ENCODE measurements around the gene PBLD. TPM values are rescaled to one million over a fixed set of nuclear protein-coding genes. Genes with fewer than 3 reads are reported as not detected.

The PBLD gene
- 10 to 100 TPM in 2 of 12 donors, 1 to 10 TPM in 9, not detected in 1; 5.2 to 17.3 (median 8.0) TPM for polyA plus RNA-seq (ENCODE audit: insufficient read length in 12 of 12)
- long read RNA-seq, donor 1, partial matches to known transcripts = 276 of 336 reads
- long read RNA-seq, donor 1, other reads (novel, unspliced or antisense) = 58 of 336 reads
- long read RNA-seq, donor 2 = 0 reads
- long read RNA-seq, donor 3, partial matches to known transcripts = 34 of 54 reads
- long read RNA-seq, donor 3, other reads (novel, unspliced or antisense) = 20 of 54 reads
- long read RNA-seq, donor 4 = 0 reads
- long read RNA-seq, donor 5 = 0 reads
- long read RNA-seq, donor 6, partial matches to known transcripts = 0 of 1 reads
- long read RNA-seq, donor 6, other reads (novel, unspliced or antisense) = 0 of 1 reads
- long read RNA-seq, donor 7 = 0 reads
- long read RNA-seq, donor 8, partial matches to known transcripts = 0 of 1 reads
- long read RNA-seq, donor 8, other reads (novel, unspliced or antisense) = 0 of 1 reads
- long read RNA-seq, donor 9 = 0 reads
- long read RNA-seq, donor 10, partial matches to known transcripts = 35 of 100 reads
- long read RNA-seq, donor 10, other reads (novel, unspliced or antisense) = 64 of 100 reads
- long read RNA-seq, donor 11, partial matches to known transcripts = 5 of 5 reads
- long read RNA-seq, donor 11, other reads (novel, unspliced or antisense) = 0 of 5 reads

- DNase-seq = peak; percentile 86
These were observed at the start of gene PBLD for GRCh38 chr10:68332259-68333057. TSS of gene PBLD (minus strand) at chr10:68332928. CDS start at chr10:68306844, 26,084 bp downstream.

- no peak for DNase-seq
These were observed 38.9 kb upstream of the PBLD start for GRCh38 chr10:68371604-68372003.

GRCh38 chr10:68367121-68367520, 34.4 kb upstream of the PBLD start:
- DNase-seq = no peak

- DNase-seq = no peak
These were observed 33.9 kb upstream of the PBLD start for GRCh38 chr10:68366600-68366999.

GRCh38 chr10:68365611-68366010, 32.9 kb upstream of the PBLD start:
- no peak for DNase-seq

GRCh38 chr10:68364101-68364886, 31.6 kb upstream of the PBLD start:
- DNase-seq = peak; percentile 11

- DNase-seq = no peak
These were observed 29.9 kb upstream of the PBLD start for GRCh38 chr10:68362590-68362989.

GRCh38 chr10:68359189-68359588, 26.5 kb upstream of the PBLD start:
- DNase-seq = no peak

GRCh38 chr10:68353537-68353936, 20.8 kb upstream of the PBLD start:
- no peak for DNase-seq

GRCh38 chr10:68348265-68348741, 15.6 kb upstream of the PBLD start:
- no peak for DNase-seq

- no peak for DNase-seq
These were observed 14.0 kb upstream of the PBLD start for GRCh38 chr10:68346774-68347173.

- no peak for DNase-seq
These were observed 12.9 kb upstream of the PBLD start for GRCh38 chr10:68345621-68346020.

- DNase-seq = no peak
These were observed 10.3 kb upstream of the PBLD start for GRCh38 chr10:68342909-68343516.

- no peak for DNase-seq
These were observed 7.8 kb upstream of the PBLD start for GRCh38 chr10:68340358-68341080.

GRCh38 chr10:68336754-68337351, 4.1 kb upstream of the PBLD start:
- DNase-seq = no peak

GRCh38 chr10:68334672-68335467, 2.1 kb upstream of the PBLD start:
- no peak for DNase-seq

GRCh38 chr10:68333440-68334431, 1.0 kb upstream of the PBLD start:
- no peak for DNase-seq

GRCh38 chr10:68333058-68333395, 299 bp upstream of the PBLD start:
- peak; percentile 30 for DNase-seq

Data from muscle of arm (tissue), 14 donors.